NCI-H1436 (cell line): ENCODE data around the gene C20orf144.
"Not testable (repeated sequence)": the region's sequence is repeated elsewhere in the genome, so short reads cannot be mapped to it uniquely, and the experiment has no call there.

ENCODE experiments used
- DNase-seq: peaks from one replicate; lab custom pipeline; 2025; lab: John Stamatoyannopoulos, UW

The C20orf144 gene

DNA sequence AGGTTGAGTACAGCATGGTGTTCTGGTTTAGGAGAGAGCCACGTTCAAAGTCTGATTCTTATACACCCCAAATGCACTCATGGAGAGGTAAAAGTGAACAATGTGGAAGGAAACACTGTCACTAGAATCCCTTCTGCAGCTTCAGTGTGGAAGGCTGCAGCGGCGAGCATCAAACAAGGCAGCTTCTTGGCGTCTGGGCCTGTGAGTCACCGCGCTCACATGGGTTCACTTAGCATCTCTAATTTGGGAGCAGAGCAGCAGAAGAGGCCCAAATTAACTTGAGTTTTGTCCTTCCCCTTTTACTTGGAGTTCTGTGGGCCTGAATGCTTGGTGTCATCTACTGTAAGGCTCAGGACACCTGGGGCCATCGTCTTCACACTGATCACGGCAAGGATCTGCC, 35.0 kb downstream of the C20orf144 start:
- no peak for DNase-seq

DNA sequence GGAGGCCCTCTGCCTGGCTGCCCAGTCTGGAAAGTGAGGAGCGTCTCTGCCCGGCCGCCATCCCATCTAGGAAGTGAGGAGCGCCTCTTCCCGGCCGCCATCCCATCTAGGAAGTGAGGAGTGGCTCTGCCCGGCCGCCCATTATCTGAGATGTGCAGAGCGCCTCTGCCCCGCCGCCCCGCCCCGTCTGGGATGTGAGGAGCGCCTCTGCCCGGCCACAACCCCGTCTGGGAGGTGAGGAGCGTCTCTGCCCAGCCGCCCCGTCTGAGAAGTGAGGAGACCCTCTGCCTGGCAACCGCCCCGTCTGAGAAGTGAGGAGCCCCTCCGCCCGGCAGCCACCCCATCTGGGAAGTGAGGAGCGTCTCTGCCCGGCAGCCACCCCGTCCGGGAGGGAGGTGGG, 36.8 kb downstream of the C20orf144 start:
- not testable (repeated sequence) for DNase-seq

DNA sequence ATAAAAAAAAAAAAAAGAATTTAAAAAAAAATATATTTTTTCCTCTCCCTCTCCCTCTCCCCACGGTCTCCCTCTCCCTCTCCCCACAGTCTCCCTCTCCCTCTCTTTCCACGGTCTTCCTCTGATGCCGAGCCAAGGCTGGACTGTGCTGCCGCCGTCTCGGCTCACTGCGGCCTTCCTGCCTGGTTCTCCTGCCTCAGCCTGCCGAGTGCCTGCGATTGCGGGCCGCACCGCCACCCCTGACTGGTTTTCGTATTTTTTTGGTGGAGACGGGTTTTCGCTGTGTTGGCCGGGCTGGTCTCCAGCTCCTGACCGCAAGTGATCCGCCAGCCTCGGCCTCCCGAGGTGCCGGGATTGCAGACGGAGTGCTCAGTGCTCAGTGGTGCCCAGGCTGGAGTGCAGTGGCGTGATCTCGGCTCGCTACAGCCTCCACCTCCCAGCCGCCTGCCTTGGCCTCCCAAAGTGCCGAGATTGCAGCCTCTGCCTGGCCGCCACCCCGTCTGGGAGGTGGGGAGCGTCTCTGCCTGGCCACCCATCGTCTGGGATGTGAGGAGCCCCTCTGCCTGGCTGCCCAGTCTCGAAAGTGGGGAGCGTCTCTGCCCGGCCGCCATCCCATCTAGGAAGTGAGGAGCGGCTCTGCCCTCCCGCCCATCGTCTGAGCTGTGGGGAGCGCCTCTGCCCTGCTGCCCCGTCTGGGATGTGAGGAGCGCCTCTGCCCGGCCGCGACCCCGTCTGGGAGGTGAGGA, 38.7 kb downstream of the C20orf144 start:
- not testable (repeated sequence) for DNase-seq

DNA sequence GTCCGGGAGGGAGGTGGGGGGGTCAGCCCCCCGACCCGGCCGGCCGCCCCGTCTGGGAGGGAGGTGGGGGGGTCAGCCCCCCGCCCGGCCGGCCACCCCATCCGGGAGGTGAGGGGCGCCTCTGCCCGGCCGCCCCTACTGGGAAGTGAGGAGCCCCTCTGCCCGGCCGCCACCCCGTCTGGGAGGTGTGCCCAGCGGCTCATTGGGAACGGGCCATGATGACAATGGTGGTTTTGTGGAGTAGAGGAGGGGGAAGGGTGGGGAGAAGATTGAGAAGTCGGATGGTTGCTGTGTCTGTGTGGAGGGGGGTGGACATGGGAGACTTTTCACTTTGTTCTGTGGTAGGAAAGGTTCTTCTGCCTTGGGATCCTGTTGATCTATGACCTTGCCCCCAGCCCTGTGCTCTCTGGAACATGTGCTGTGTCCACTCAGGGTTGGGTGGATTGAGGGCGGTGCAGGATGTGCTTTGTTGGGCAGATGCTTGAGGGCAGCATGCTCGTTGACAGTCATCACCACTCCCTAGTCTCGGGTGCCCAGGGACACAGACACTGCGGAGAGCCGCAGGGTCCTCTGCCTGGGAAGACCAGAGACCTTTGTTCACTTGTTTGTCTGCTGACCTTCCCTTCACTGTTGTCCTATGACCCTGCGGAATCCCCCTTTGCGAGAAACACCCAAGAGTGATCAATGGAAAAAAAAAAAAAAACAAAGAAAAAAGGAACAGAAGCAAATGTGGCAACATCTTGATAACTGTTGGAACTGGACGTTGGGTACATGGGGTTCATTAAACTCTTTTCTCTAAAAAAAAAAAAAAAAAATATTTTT, 39.7 kb downstream of the C20orf144 start:
- no peak for DNase-seq

DNA sequence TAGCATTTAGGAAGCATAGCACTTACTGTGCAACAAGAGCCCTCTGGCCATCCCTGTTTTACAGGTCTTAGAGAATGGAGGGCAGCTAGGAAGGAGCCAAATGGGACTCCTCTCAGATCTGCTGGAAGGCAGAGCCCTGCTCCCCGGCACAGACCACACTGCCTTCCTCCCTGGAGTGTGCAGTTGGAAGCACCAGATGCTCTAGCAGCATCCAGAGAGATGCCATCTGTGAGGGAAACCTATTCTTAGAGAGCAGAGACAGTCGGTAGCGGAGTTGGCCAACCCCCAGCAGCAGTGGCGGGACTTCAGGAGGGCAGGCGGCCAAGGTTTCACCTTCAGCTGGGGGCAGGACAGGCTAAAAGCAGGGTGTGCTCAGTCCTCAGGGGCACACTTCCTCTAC, 40.7 kb downstream of the C20orf144 start:
- no peak for DNase-seq

DNA sequence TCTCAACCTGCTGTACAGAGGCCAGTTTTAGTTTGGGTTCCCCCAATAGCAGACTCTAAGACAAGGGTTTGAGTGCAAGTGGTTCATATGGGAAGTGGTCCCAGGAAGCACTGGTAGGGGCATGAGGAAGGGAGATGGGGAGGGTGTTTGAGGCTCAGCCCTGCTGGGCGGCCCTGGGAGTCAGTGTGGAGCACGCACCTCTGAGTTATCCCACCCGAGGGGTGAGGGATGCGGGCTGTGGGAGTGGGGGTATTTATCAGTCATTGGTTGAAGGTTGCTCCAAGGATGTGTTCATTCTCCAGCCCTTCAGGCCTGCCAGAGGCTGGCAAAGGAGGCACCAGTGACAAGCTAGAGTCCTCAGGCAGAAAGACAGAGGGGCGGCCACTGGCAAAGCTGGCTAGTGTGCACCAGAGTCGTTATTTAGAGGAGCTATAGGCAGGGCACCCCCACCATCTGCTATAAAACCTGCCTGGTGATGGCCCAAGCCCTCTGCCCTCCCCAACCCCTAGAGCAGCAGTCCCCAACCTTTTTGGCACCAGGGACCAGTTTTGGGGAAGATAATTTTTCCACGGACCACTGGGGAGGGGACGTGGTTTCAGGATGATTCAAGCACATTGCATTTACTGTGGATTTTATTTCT, 41.5 kb downstream of the C20orf144 start:
- no peak for DNase-seq

DNA sequence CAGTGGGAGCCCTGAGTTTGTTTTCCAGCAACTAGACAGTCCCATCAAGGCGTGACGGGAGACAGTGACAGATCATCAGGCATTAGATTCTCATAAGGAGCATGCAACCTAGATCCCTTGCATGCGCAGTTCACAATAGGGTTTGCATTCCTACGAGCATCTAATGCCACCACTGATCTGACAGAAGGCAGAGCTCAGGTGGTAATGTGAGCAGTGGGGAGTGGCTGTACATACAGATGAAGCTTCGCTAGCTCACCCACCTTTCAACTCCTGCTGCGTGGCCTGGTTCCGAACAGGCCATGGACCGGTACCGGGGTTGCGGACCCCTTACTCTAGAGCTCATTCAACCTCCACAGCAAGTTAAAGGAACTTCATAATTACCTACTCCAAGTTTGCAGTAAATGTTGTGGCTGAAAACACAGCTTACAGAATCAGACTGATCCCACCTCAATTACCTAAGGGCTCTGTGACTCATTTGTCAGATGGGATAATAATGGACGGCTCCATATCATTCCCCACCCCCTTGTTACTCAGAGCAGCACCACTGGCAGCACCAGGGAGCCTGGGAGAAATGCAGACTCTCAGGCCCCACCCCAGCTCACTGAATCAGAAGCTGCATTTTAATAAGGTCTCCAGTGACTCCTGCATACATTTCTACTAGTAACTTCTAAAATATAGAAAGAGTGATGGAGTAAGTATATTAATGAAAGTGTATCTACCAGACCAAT, 42.2 kb downstream of the C20orf144 start:
- no peak for DNase-seq

DNA sequence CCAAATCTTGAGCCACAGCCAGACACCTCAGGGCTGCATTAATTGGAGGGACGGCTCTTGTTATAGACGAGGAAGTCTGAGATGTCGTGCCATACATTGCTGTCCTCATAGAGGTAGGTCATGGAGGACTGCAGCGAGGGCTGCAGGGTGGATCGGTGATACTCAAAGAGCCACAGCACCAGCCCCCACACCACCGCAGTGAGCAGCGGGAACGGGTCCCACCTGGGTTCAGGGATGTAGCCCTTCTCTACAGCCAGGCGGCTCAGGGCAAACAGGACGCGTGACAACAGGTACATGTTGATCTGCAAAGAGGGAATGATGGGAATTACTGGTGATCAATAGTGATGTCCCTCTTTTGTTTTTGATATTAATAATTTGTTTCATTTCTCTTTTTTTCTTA, 45.5 kb downstream of the C20orf144 start:
- DNase-seq = no peak

DNA sequence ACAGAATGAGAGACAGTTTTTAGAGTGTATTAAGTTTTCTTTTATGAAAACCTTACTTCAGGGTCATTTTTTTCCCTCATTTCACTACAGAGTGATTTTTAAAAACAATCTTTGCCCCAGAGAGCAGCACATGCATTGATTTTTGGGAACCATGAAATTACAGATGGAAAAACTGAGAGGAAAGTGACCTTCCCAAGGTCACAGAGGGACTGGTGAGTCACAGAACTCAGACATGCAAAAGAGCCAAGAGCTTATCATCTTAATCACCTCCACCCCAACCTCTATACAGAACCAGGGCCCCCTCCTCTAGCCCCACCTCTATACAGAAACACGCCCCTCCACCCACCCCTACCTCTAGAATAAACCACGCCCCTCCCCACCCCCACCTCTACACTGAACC, 47.3 kb downstream of the C20orf144 start:
- DNase-seq = no peak

DNA sequence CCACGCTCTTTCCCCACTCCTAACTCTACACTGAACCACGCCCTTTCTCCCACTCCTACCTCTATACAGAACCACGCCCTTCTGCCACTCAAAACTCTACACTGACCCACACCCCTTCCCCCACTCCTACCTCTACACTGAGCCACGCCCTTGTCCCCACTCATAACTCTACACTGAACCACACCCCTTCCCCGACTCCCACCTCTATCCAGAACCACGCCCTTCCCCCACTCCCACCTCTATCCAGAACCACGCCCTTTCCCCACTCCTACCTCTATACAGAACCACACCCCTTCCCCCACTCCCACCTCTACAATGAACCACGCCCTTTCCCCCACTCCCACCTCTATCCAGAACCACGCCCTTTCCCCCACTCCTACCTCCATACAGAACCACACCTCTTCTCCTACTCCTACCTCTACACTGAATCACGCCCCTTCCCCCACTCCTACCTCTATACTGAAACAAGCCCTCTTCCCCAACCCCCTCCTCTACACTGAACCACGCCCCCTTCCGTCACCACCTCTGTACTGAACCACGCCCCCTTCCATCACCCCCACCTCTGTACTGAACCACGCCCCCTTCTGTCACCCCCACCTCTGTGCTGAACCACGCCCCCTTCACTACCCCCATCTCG, 47.9 kb downstream of the C20orf144 start:
- no peak for DNase-seq

DNA sequence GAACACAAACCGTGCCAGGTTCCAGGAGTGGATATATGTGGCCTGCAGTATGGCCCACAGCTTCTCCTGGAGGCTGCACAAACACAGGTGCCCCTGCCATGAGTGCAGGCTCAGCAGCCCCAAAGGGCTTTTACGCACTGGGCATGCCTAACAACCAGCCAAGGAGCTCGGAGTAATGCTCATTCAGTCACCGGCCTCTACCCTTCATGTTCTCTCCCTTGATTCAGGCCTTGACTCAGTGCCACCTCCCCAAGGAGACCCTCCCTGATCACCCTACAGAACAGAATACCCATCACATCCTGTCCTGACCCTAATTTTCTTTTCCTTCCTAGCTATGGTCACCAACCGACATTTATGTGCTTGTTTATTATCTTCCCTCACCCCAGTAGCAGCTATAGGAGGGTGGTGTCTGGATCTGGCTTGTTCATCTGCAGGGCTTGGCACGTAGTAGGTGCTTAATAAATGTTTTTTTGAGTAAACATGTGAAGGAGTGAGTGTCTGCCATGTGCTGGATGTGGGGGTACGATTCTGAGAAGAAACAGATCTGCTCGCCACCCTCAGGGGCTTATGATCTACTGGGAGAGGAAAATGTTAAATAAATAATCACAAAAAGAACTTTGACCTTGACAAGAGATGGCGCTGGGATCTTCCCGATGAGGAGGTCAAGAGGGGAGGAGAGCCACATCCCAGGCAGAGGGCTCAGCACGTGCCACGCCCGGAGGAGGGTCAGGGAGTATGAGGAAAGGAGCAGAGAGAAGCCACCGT, 48.7 kb downstream of the C20orf144 start:
- no peak for DNase-seq

DNA sequence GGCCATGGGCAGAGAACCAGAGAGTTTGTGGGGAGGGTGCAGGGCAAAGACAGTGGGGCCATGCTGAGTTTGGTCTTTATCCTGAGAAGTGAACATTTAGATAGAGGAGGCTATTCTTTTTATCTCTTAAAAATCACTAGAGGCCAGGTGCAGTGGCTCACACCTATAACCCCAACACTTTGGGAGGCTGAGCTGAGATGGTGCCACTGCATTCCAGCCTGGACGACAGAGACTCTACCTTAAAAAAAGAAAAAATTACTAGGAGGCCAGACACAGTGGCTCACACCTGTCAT, 49.3 kb downstream of the C20orf144 start:
- no peak for DNase-seq
